H9 (cell line): ENCODE results near the gene COG4. TPM values are rescaled to one million over a fixed set of nuclear protein-coding genes. Genes with fewer than 3 reads are reported as not detected.

Experiments
- DNase-seq: peaks from one replicate; pipeline ENCODE4 v3.0.0-alpha.2; 2017
- H2AFZ ChIP-seq: one replicate; pipeline ENCODE4 v1.6.1; 2013; ENCODE audit warnings: mild to moderate bottlenecking, low read length, control low read depth, moderate library complexity
- H2AK5ac ChIP-seq: 2 replicates; pipeline ENCODE4 v1.6.1; 2013; ENCODE audit warnings: low read length, control low read depth, mixed read lengths; ENCODE audit not compliant: insufficient read length
- H2BK120ac ChIP-seq: one replicate; pipeline ENCODE4 v1.6.1; 2013; ENCODE audit warnings: low read depth, mild to moderate bottlenecking, low read length, control low read depth, inconsistent platforms; ENCODE audit not compliant: poor library complexity, severe bottlenecking
- H2BK12ac ChIP-seq: 2 replicates; pipeline ENCODE4 v1.6.1; 2013; ENCODE audit warnings: low read length, control low read depth, mixed read lengths, low read depth; ENCODE audit not compliant: insufficient read length
- H2BK15ac ChIP-seq: 2 replicates; pipeline ENCODE4 v1.6.1; 2013; ENCODE audit warnings: low read depth, low read length, control low read depth
- H2BK20ac ChIP-seq: one replicate; pipeline ENCODE4 v1.6.1; 2013; ENCODE audit warnings: low read depth, mild to moderate bottlenecking, low read length, control low read depth, inconsistent platforms; ENCODE audit not compliant: poor library complexity, severe bottlenecking
- H2BK5ac ChIP-seq: 2 replicates; pipeline ENCODE4 v1.6.1; 2013; ENCODE audit warnings: low read length, control low read depth, mixed read lengths; ENCODE audit not compliant: insufficient read length
- H3K14ac ChIP-seq: 2 replicates; pipeline ENCODE4 v1.6.1; 2013; ENCODE audit warnings: low read length, control low read depth; ENCODE audit not compliant: insufficient read depth
- H3K18ac ChIP-seq: 2 replicates; pipeline ENCODE4 v1.6.1; 2013; ENCODE audit warnings: low read depth, mild to moderate bottlenecking, mixed read lengths, low read length, control low read depth; ENCODE audit not compliant: insufficient read length
- H3K23ac ChIP-seq: 2 replicates; pipeline ENCODE4 v1.6.1; 2013; ENCODE audit warnings: low read length, control low read depth, mixed read lengths, low read depth; ENCODE audit not compliant: insufficient read length
- H3K23me2 ChIP-seq: 2 replicates; pipeline ENCODE4 v1.6.1; 2013; ENCODE audit warnings: low read depth, mild to moderate bottlenecking, mixed read lengths, low read length, control low read depth; ENCODE audit not compliant: insufficient read length, poor library complexity, severe bottlenecking
- H3K27ac ChIP-seq: 2 replicates; pipeline ENCODE4 v1.5.1; 2013; ENCODE audit warnings: low read length, control low read depth, mixed read lengths, low read depth; ENCODE audit not compliant: insufficient read length
- H3K27me3 ChIP-seq: 2 replicates; pipeline ENCODE4 v1.6.1; 2013; ENCODE audit warnings: low read length, control low read depth, inconsistent platforms; ENCODE audit not compliant: insufficient read depth
- H3K4ac ChIP-seq: 2 replicates; pipeline ENCODE4 v1.6.1; 2013; ENCODE audit warnings: low read depth, mild to moderate bottlenecking, control low read depth, inconsistent platforms, low read length, moderate library complexity
- H3K4me1 ChIP-seq: 2 replicates; pipeline ENCODE4 v1.6.1; 2013; ENCODE audit warnings: low read length, control low read depth, inconsistent platforms; ENCODE audit not compliant: insufficient read depth
- H3K4me2 ChIP-seq: 2 replicates; pipeline ENCODE4 v1.6.1; 2013; ENCODE audit warnings: low read length, control low read depth, mixed read lengths; ENCODE audit not compliant: insufficient read length, insufficient read depth
- H3K56ac ChIP-seq: 2 replicates; pipeline ENCODE4 v1.6.1; 2013; ENCODE audit warnings: low read depth, mild to moderate bottlenecking, mixed read lengths, low read length, control low read depth; ENCODE audit not compliant: insufficient read length
- H3K79me1 ChIP-seq: 2 replicates; pipeline ENCODE4 v1.6.1; 2013; ENCODE audit warnings: low read depth, mild to moderate bottlenecking, moderate library complexity, low read length, control low read depth, inconsistent platforms; ENCODE audit not compliant: insufficient read depth, poor library complexity, severe bottlenecking
- H3K79me2 ChIP-seq: 2 replicates; pipeline ENCODE4 v1.6.1; 2013; ENCODE audit warnings: low read length, control low read depth, inconsistent platforms; ENCODE audit not compliant: insufficient read depth
- H3K9ac ChIP-seq: 2 replicates; pipeline ENCODE4 v1.6.1; 2013; ENCODE audit warnings: low read length, control low read depth, mixed read lengths; ENCODE audit not compliant: insufficient read length; ENCODE audit errors: extremely low read depth
- H3K9me3 ChIP-seq: one replicate; pipeline ENCODE4 v1.6.1; 2013; ENCODE audit warnings: low read depth, low read length, inconsistent platforms; ENCODE audit not compliant: control insufficient read depth
- H3T11ph ChIP-seq: one replicate; pipeline ENCODE4 v1.6.1; 2013; ENCODE audit warnings: mild to moderate bottlenecking, low read length, control low read depth, inconsistent platforms
- H4K20me1 ChIP-seq: one replicate; pipeline ENCODE4 v1.6.1; 2013; ENCODE audit not compliant: control insufficient read depth, insufficient read length, insufficient read depth
- H4K5ac ChIP-seq: 2 replicates; pipeline ENCODE4 v1.6.1; 2013; ENCODE audit warnings: low read depth, mild to moderate bottlenecking, mixed read lengths, low read length, control low read depth; ENCODE audit not compliant: insufficient read length
- H4K8ac ChIP-seq: replicated peaks from 2 replicates; pipeline ENCODE4 v1.6.1; 2013; ENCODE audit warnings: low read length, control low read depth, mixed read lengths, low read depth; ENCODE audit not compliant: insufficient read length
- H4K91ac ChIP-seq: 2 replicates; pipeline ENCODE4 v1.6.1; 2013; ENCODE audit warnings: low read depth, mild to moderate bottlenecking, moderate library complexity, mixed read lengths, low read length, control low read depth; ENCODE audit not compliant: insufficient read length
- H3K27ac Mint-ChIP-seq, 3 experiments: 2 replicates in 2 of 3; 3 replicates in 1 of 3; pipeline ENCODE4 v1.8.0; 2020 to 2021; ENCODE audit warnings: mixed read lengths in 3 of 3, mild to moderate bottlenecking in 1 of 3, moderate library complexity in 1 of 3
- H3K27me3 Mint-ChIP-seq: 2 replicates; pipeline ENCODE4 v1.8.0; 2021; ENCODE audit warnings: low read depth, mild to moderate bottlenecking, moderate library complexity, mixed read lengths
- H3K36me3 Mint-ChIP-seq, 3 experiments: 2 replicates in 2 of 3; 3 replicates in 1 of 3; pipeline ENCODE4 v1.8.0; 2020 to 2021; ENCODE audit warnings: low read depth in 3 of 3, mixed read lengths in 3 of 3; ENCODE audit not compliant: insufficient read depth in 1 of 3
- H3K4me1 Mint-ChIP-seq, 2 experiments: 2 replicates each; pipeline ENCODE4 v1.8.0; 2020; ENCODE audit warnings: mixed read lengths in 2 of 2
- H3K4me3 Mint-ChIP-seq, 2 experiments: 2 replicates in 1 of 2; 3 replicates in 1 of 2; pipeline ENCODE4 v1.8.0; 2020 to 2021; ENCODE audit warnings: mild to moderate bottlenecking in 2 of 2, mixed read lengths in 2 of 2, moderate library complexity in 1 of 2
- H3K9me3 Mint-ChIP-seq, 2 experiments: 2 replicates in 1 of 2; 3 replicates in 1 of 2; pipeline ENCODE4 v1.8.0; 2020; ENCODE audit warnings: mild to moderate bottlenecking in 2 of 2, mixed read lengths in 2 of 2, moderate library complexity in 1 of 2
- CTCF ChIP-seq: fragments of 200-600 bp; sonication (generic); conservative IDR thresholded peaks from 3 replicates; pipeline ENCODE4 v1.8.0; 2021; ENCODE audit warnings: antibody characterized with exemption, mild to moderate bottlenecking
- WGBS: extraction: QIAGEN DNeasy Blood & Tissue Kit; methylation state at CpG from one replicate; pipeline ENCODE4 v1.1.7; 2013; ENCODE audit warnings: missing lambda C conversion rate, low lambda C conversion rate, mixed read lengths; ENCODE audit not compliant: insufficient read length; ENCODE audit errors: extremely low coverage; 5-methylcytosine and 5-hydroxymethylcytosine counted together
- total RNA-seq: library from RNA; stranded (reverse); gene quantifications from 2 replicates; pipeline ENCODE4 v1.2.1, GENCODE V29; 2021

COG4 gene
- total RNA-seq, 1 experiment from 2014 or later = 51.9 TPM

GRCh38 chr16:70475054-70475871 lies 48.1 kb downstream of the COG4 start:
- H4K5ac ChIP-seq = no peak overlapping the region
- no peak overlapping the region for H3K56ac ChIP-seq
- no peaks in the 10 kb centered on the region for H3K79me1 ChIP-seq
- H3K27ac ChIP-seq = no peak overlapping the region
- Mint-ChIP-seq H3K9me3 (no peaks in the 10 kb centered on the region), H3K4me1 (peaks cover 8 to 11% of the 10 kb centered on the region in 2 experiments), H3K36me3 (peaks cover 0 to under 1% (median 0%) of the 10 kb centered on the region in 3 experiments; a peak in 2 of 7 replicates), H3K27ac (peak overlapping the region in 1 of 3 experiments; percentile 57; a peak in 2 of 7 replicates), H3K27me3 (no peaks in the 10 kb centered on the region), H3K4me3 (no peak overlapping the region)
- H3T11ph ChIP-seq = no peak overlapping the region
- no peak overlapping the region for H3K4ac ChIP-seq
- no peak overlapping the region for H3K9ac ChIP-seq
- H3K14ac ChIP-seq = no peak overlapping the region; the same call in 1 of the 2 replicates
- no peaks in the 10 kb centered on the region for H3K27me3 ChIP-seq
- no peaks in the 10 kb centered on the region; the same call in 1 of the 2 replicates for H3K4me1 ChIP-seq
- no CpG with 5 or more reads among the region's 24 CpGs for WGBS
- no peak overlapping the region for H2BK120ac ChIP-seq
- no peak overlapping the region for H2BK5ac ChIP-seq
- no peaks in the 10 kb centered on the region for H3K9me3 ChIP-seq
- no peak overlapping the region for H3K18ac ChIP-seq
- H2AK5ac ChIP-seq = no peak overlapping the region
- H2BK15ac ChIP-seq = no peak overlapping the region
- no peak overlapping the region for H3K23ac ChIP-seq
- no peak for DNase-seq
- H2BK12ac ChIP-seq = no peak overlapping the region
- no peaks in the 10 kb centered on the region for H3K79me2 ChIP-seq
- H2AFZ ChIP-seq = no peak overlapping the region
- H3K4me2 ChIP-seq = no peak overlapping the region
- peaks cover 3% of the 10 kb centered on the region for H4K20me1 ChIP-seq
- no peak overlapping the region for H4K91ac ChIP-seq
- H2BK20ac ChIP-seq = no peak overlapping the region
- no peak for TF ChIP-seq CTCF
- no peaks in the 10 kb centered on the region for H3K23me2 ChIP-seq
- no peak overlapping the region for H4K8ac ChIP-seq
